H1 (cell line): ENCODE results near the gene ZNF366. TPM values are rescaled to one million over a fixed set of nuclear protein-coding genes. Genes with fewer than 3 reads are reported as not detected.

Source experiments
- CTCF ChIA-PET: fragments of 300-600 bp; sonication (Branson Sonifier 250); formaldehyde crosslinking; loops from one replicate; lab custom pipeline; 2021; ENCODE audit not compliant: partially characterized antibody; lab: Charles Lee
- POLR2A ChIA-PET: fragments of 300-600 bp; sonication (Branson Sonifier 250); formaldehyde crosslinking; loops from one replicate; lab custom pipeline; 2021; ENCODE audit warnings: inconsistent platforms; ENCODE audit not compliant: partially characterized antibody; lab: Charles Lee
- DNase-seq, 2 experiments: peaks; one replicate each; pipeline versions ENCODE4 v3.0.0 to v3.0.0-alpha.2; 2010 to 2022; ENCODE audit warnings: low spot score in 2 of 2, low read depth in 1 of 2, mixed read lengths in 1 of 2
- FAIRE-seq: peaks from 2 replicates; lab custom pipeline; 2011; peaks lifted over from hg19 to GRCh38; lab: Jason Lieb, UNC
- H2AFZ ChIP-seq: 2 replicates; pipeline ENCODE4 v1.8.1; 2012; ENCODE audit warnings: low read length, inconsistent platforms
- H2AK5ac ChIP-seq: 2 replicates; pipeline ENCODE4 v1.6.1; 2013; ENCODE audit warnings: low read depth, low read length
- H2BK120ac ChIP-seq: replicated peaks from 2 replicates; pipeline ENCODE3; 2013; ENCODE audit warnings: low read depth, low read length, inconsistent platforms
- H2BK12ac ChIP-seq: 2 replicates; pipeline ENCODE4 v1.6.1; 2013; ENCODE audit warnings: low read depth, low read length
- H2BK15ac ChIP-seq: 2 replicates; pipeline ENCODE4 v1.6.1; 2013; ENCODE audit warnings: low read length
- H2BK20ac ChIP-seq: 2 replicates; pipeline ENCODE4 v1.6.1; 2013; ENCODE audit warnings: low read length
- H2BK5ac ChIP-seq: 2 replicates; pipeline ENCODE4 v1.6.1; 2013; ENCODE audit warnings: low read depth, low read length
- H3K14ac ChIP-seq: 2 replicates; pipeline ENCODE4 v1.6.1; 2013; ENCODE audit warnings: inconsistent platforms; ENCODE audit not compliant: insufficient read length
- H3K18ac ChIP-seq: 2 replicates; pipeline ENCODE4 v1.6.1; 2013; ENCODE audit warnings: low read length; ENCODE audit errors: extremely low read depth
- H3K23ac ChIP-seq: 2 replicates; pipeline ENCODE4 v1.6.1; 2013; ENCODE audit warnings: inconsistent platforms; ENCODE audit not compliant: insufficient read length
- H3K23me2 ChIP-seq: 2 replicates; pipeline ENCODE4 v1.6.1; 2013; ENCODE audit warnings: low read depth, low read length
- H3K27ac ChIP-seq: 2 replicates; pipeline ENCODE4 v1.6.1; 2011; ENCODE audit warnings: low read depth, low read length, inconsistent platforms
- H3K27me3 ChIP-seq, 4 experiments: replicated peaks in 1 of 4; 1 replicate in 1 of 4; 2 replicates in 3 of 4; pipeline versions ENCODE4 v1.6.1 to v1.8.1; 2011 to 2013; ENCODE audit warnings: low read length in 3 of 4, mild to moderate bottlenecking in 3 of 4, inconsistent platforms in 2 of 4, mixed read lengths in 2 of 4, moderate library complexity in 1 of 4; ENCODE audit not compliant: control insufficient read depth in 3 of 4, insufficient read depth in 3 of 4; ENCODE audit errors: extremely low read depth in 1 of 4
- H3K36me3 ChIP-seq, 4 experiments: 2 replicates each; pipeline versions ENCODE4 v1.6.1 to v1.8.1; 2011 to 2013; ENCODE audit warnings: mild to moderate bottlenecking in 4 of 4, low read length in 3 of 4, moderate library complexity in 2 of 4, control low read depth in 1 of 4, inconsistent platforms in 1 of 4; ENCODE audit not compliant: insufficient read depth in 4 of 4, control insufficient read depth in 2 of 4
- H3K4ac ChIP-seq: replicated peaks from 2 replicates; pipeline ENCODE3; 2013; ENCODE audit warnings: low read length, low read depth, mixed read lengths, inconsistent platforms; ENCODE audit not compliant: insufficient read length
- H3K4me1 ChIP-seq, 4 experiments: replicated peaks in 1 of 4; 1 replicate in 1 of 4; 2 replicates in 3 of 4; pipeline versions ENCODE4 v1.6.1 to v1.8.1; 2011 to 2013; ENCODE audit warnings: low read length in 3 of 4, inconsistent platforms in 2 of 4, mixed read lengths in 1 of 4; ENCODE audit not compliant: insufficient read depth in 4 of 4, control insufficient read depth in 3 of 4
- H3K4me2 ChIP-seq, 2 experiments: 2 replicates each; pipeline versions ENCODE4 v1.6.1 to v1.8.1; 2011 to 2013; ENCODE audit warnings: low read depth in 2 of 2, low read length in 2 of 2, control low read depth in 1 of 2, inconsistent platforms in 1 of 2, mild to moderate bottlenecking in 1 of 2; ENCODE audit not compliant: insufficient read depth in 1 of 2
- H3K4me3 ChIP-seq, 4 experiments: fragments of 200-600, 300-600 bp in 1 of 4; sonication (generic), shearing (Covaris generic), sonication (Bioruptor Twin) in 1 of 4; 2 replicates each; pipeline versions ENCODE4 v1.5.1 to v1.8.1; 2011 to 2016; ENCODE audit warnings: low read length in 4 of 4, low read depth in 3 of 4, control low read depth in 2 of 4, inconsistent platforms in 2 of 4, mild to moderate bottlenecking in 2 of 4, mixed read lengths in 1 of 4, moderate library complexity in 1 of 4; ENCODE audit not compliant: insufficient read depth in 2 of 4; ENCODE audit errors: extremely low read depth in 1 of 4
- H3K56ac ChIP-seq: replicated peaks from 2 replicates; pipeline ENCODE3; 2013; ENCODE audit warnings: low read depth, mild to moderate bottlenecking, mixed read lengths, low read length, inconsistent platforms; ENCODE audit not compliant: insufficient read length
- H3K79me1 ChIP-seq: 2 replicates; pipeline ENCODE4 v1.6.1; 2013; ENCODE audit warnings: low read depth, low read length, control low read depth
- H3K79me2 ChIP-seq, 2 experiments: 2 replicates each; pipeline versions ENCODE4 v1.6.1 to v1.8.1; 2012 to 2013; ENCODE audit warnings: low read length in 2 of 2, mild to moderate bottlenecking in 2 of 2, inconsistent platforms in 1 of 2; ENCODE audit not compliant: insufficient read depth in 2 of 2, control insufficient read depth in 1 of 2
- H3K9ac ChIP-seq, 4 experiments: replicated peaks in 1 of 4; 1 replicate in 1 of 4; 2 replicates in 3 of 4; pipeline versions ENCODE4 v1.6.1 to v1.8.1; 2011 to 2013; ENCODE audit warnings: low read depth in 3 of 4, low read length in 3 of 4, control low read depth in 2 of 4, mild to moderate bottlenecking in 2 of 4, moderate library complexity in 2 of 4, inconsistent platforms in 1 of 4; ENCODE audit errors: extremely low read depth in 1 of 4
- H3K9me3 ChIP-seq, 2 experiments: 2 replicates each; pipeline versions ENCODE4 v1.6.1 to v1.8.1; 2012 to 2013; ENCODE audit warnings: mild to moderate bottlenecking in 2 of 2, moderate library complexity in 2 of 2, control low read depth in 1 of 2, inconsistent platforms in 1 of 2, low read depth in 1 of 2, low read length in 1 of 2, mixed read lengths in 1 of 2; ENCODE audit not compliant: insufficient read depth in 2 of 2
- H4K20me1 ChIP-seq, 2 experiments: replicated peaks in 1 of 2; 2 replicates each; pipeline versions ENCODE3 to v1.8.1; 2011 to 2013; ENCODE audit warnings: inconsistent platforms in 2 of 2, low read length in 2 of 2, mild to moderate bottlenecking in 1 of 2; ENCODE audit not compliant: insufficient read depth in 2 of 2, control insufficient read depth in 1 of 2
- H4K5ac ChIP-seq: 2 replicates; pipeline ENCODE4 v1.6.1; 2013; ENCODE audit warnings: low read length, low read depth, mixed read lengths, inconsistent platforms; ENCODE audit not compliant: insufficient read length
- H4K8ac ChIP-seq: 2 replicates; pipeline ENCODE4 v1.8.0; 2013; ENCODE audit warnings: mild to moderate bottlenecking, moderate library complexity, low read length, inconsistent platforms; ENCODE audit not compliant: insufficient read depth; ENCODE audit errors: extremely low read depth
- H4K91ac ChIP-seq: replicated peaks from 2 replicates; pipeline ENCODE3; 2013; ENCODE audit warnings: low read length, mixed read lengths, inconsistent platforms; ENCODE audit not compliant: insufficient read length
- CEBPB ChIP-seq: IDR thresholded peaks from 2 replicates; pipeline ENCODE4 v1.6.1; 2012; ENCODE audit warnings: low read depth, low read length
- EZH2 ChIP-seq: fragments of 200-600 bp; sonication (generic); IDR thresholded peaks from 2 replicates; pipeline ENCODE4 v1.7.1; 2012; ENCODE audit warnings: low read depth, mild to moderate bottlenecking, moderate library complexity, low read length, inconsistent platforms; ENCODE audit not compliant: severe bottlenecking
- KDM1A ChIP-seq: fragments of 200-600, 300-600 bp; sonication (generic); IDR thresholded peaks from 2 replicates; pipeline ENCODE4 v1.7.1; 2016; ENCODE audit warnings: mild to moderate bottlenecking, low read length, borderline replicate concordance
- SAP30 ChIP-seq: fragments of 300-600 bp; sonication (generic); IDR thresholded peaks from 2 replicates; pipeline ENCODE4 v1.7.1; 2012; ENCODE audit warnings: low read length, moderate library complexity, mild to moderate bottlenecking, inconsistent platforms; ENCODE audit not compliant: insufficient read depth, insufficient replicate concordance
- YY1 ChIP-seq: IDR thresholded peaks from 2 replicates; pipeline ENCODE4 v1.6.1; 2011; ENCODE audit warnings: low read depth, mild to moderate bottlenecking, low read length
- WGBS, 2 experiments: shearing (Covaris generic) in 1 of 2; methylation state at CpG; one replicate each; pipeline versions ENCODE4 v1.1.6 to v1.1.7; 2013 to 2015; ENCODE audit warnings: low lambda C conversion rate in 2 of 2, mixed read lengths in 2 of 2, inconsistent platforms in 1 of 2, low coverage in 1 of 2, missing lambda C conversion rate in 1 of 2; ENCODE audit not compliant: insufficient replicate concordance in 2 of 2, insufficient coverage in 1 of 2, insufficient read length in 1 of 2; ENCODE audit errors: extremely low coverage in 1 of 2, missing lambda C conversion rate in 1 of 2; 5-methylcytosine and 5-hydroxymethylcytosine counted together
- polyA plus RNA-seq, 7 experiments: library from polyadenylated mRNA; depleted of rRNA in 3 of 7; stranded (reverse) in 5 of 7; unstranded in 2 of 7; fragments of >200 nt in 5 of 7; fragments of 200-250 nt in 2 of 7; gene quantifications; 1 replicate in 5 of 7; 2 replicates in 1 of 7; 4 replicates in 1 of 7; pipeline versions ENCODE4 v1.2.1 to v1.2.3, GENCODE V29; 2011 to 2013; ENCODE audit warnings: missing spikeins in 2 of 7, mixed read lengths in 2 of 7
- total RNA-seq: library from RNA; stranded (reverse); fragmentation: NEBNext Ultra II Directional; extraction: Animal tissue kit (Norgen Biotek cat#: 25700); gene quantifications from 2 replicates; pipeline ENCODE4 v1.2.1, GENCODE V29; 2021

Gene ZNF366
- total and polyA plus RNA-seq, 2 of the 8 experiments (the other 6 are each of a cell fraction or from before 2014, with no cell fraction given) = not detected

DNA sequence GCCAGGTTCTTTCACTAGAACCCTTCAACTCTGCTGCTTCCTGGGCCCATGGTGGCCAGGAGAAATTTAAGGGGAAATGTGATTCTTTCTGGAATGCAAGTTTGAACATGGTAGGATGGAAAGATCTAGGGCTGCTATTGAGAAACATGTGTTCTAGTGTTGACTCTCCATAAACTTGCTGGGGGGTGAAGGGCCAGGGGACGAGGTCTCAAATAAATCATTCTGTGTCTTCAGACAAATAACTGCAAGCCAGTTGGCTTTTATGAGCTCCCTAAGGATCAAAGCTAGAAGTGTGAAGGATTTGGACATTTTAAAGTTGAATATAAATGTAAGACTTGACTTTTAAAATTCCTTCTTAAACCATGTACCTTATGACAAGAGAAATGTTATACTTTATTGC lies 78.5 kb downstream of the ZNF366 start:
- H3K9ac ChIP-seq = no peak overlapping the region
- H4K91ac ChIP-seq = no peak overlapping the region
- no peak overlapping the region for H3K27ac ChIP-seq
- 100% methylated on average over 1 of the region's 1 CpG; no CpG with 5 or more reads in 1 of the 2 experiments for WGBS, 2 experiments
- H4K20me1 ChIP-seq = no peaks in the 10 kb centered on the region
- no peak overlapping the region for H2AK5ac ChIP-seq
- H4K8ac ChIP-seq = no peak overlapping the region
- DNase-seq (no peak), FAIRE-seq (no peak)
- H3K56ac ChIP-seq = no peak overlapping the region
- H2BK120ac ChIP-seq = no peak overlapping the region
- no peaks in the 10 kb centered on the region for H3K36me3 ChIP-seq
- no peaks in the 10 kb centered on the region for H3K9me3 ChIP-seq
- no peak overlapping the region for H3K4ac ChIP-seq
- no peaks in the 10 kb centered on the region for H3K79me1 ChIP-seq
- no peak overlapping the region for H3K23ac ChIP-seq
- no peak overlapping the region for H2BK5ac ChIP-seq
- H3K14ac ChIP-seq = no peak overlapping the region
- H2BK15ac ChIP-seq = no peak overlapping the region
- no peak overlapping the region for H4K5ac ChIP-seq
- H3K18ac ChIP-seq = no peak overlapping the region
- H3K79me2 ChIP-seq = no peaks in the 10 kb centered on the region
- no peaks in the 10 kb centered on the region for H3K27me3 ChIP-seq
- no peak for TF ChIP-seq EZH2
- no peak for TF ChIP-seq YY1
- no peak for TF ChIP-seq KDM1A
- TF ChIP-seq CEBPB = no peak
- no peak for TF ChIP-seq SAP30
- ChIA-PET POLR2A (no interaction called here), CTCF (interaction anchor here (1.1 to 1.7 kb wide), 3 partner anchors 24 to 29 kb away, joined by 3 to 8 read pairs (median 3); no protein-coding TSS in a partner anchor)
- H2BK12ac ChIP-seq = no peak overlapping the region
- no peak overlapping the region for H2BK20ac ChIP-seq
- H3K4me2 ChIP-seq = no peak overlapping the region
- no peak overlapping the region for H3K4me3 ChIP-seq
- no peaks in the 10 kb centered on the region for H3K23me2 ChIP-seq
- H3K4me1 ChIP-seq = peaks cover 0 to 3% (median 0%) of the 10 kb centered on the region in 4 experiments; a peak in 2 of 7 replicates
- H2AFZ ChIP-seq = no peak overlapping the region
